NCI-H1048 (cell line): ENCODE results near the gene CCDC148.

ENCODE experiments used
- DNase-seq: peaks from one replicate; lab custom pipeline; 2025; lab: John Stamatoyannopoulos, UW

CCDC148 gene

GRCh38 chr2:158172719-158173118 is 283.8 kb downstream of the CCDC148 start:
- no peak for DNase-seq

GRCh38 chr2:158154596-158154995 is 302.0 kb downstream of the CCDC148 start:
- no peak for DNase-seq

GRCh38 chr2:158153270-158154015 is 303.1 kb downstream of the CCDC148 start:
- no peak for DNase-seq

GRCh38 chr2:158144914-158145625 is 311.5 kb downstream of the CCDC148 start:
- peak; percentile 2 for DNase-seq

GRCh38 chr2:158143703-158144360 is 312.7 kb downstream of the CCDC148 start:
- no peak for DNase-seq

- DNase-seq, result no peak
Observed at GRCh38 chr2:158142568-158143332, 313.8 kb downstream of the CCDC148 start.

- no peak for DNase-seq
Observed at GRCh38 chr2:158142165-158142564, 314.4 kb downstream of the CCDC148 start.

- DNase-seq, result no peak
Observed at GRCh38 chr2:158140201-158140600, 316.4 kb downstream of the CCDC148 start.

- no peak for DNase-seq
Observed at GRCh38 chr2:158138255-158138654, 318.3 kb downstream of the CCDC148 start.

GRCh38 chr2:158135096-158135495 is 321.5 kb downstream of the CCDC148 start:
- DNase-seq, result no peak

- DNase-seq, result no peak
Observed at GRCh38 chr2:158134655-158135054, 321.9 kb downstream of the CCDC148 start.

GRCh38 chr2:158134055-158134454 is 322.5 kb downstream of the CCDC148 start:
- no peak for DNase-seq

GRCh38 chr2:158131919-158132566 is 324.5 kb downstream of the CCDC148 start:
- DNase-seq, result no peak

GRCh38 chr2:158131483-158131912 is 325.1 kb downstream of the CCDC148 start:
- no peak for DNase-seq

- no peak for DNase-seq
Observed at GRCh38 chr2:158130832-158131473, 325.6 kb downstream of the CCDC148 start.

GRCh38 chr2:158129037-158129436 is 327.5 kb downstream of the CCDC148 start:
- no peak for DNase-seq

GRCh38 chr2:158128168-158128973 is 328.2 kb downstream of the CCDC148 start:
- no peak for DNase-seq

- DNase-seq, result no peak
Observed at GRCh38 chr2:158127380-158127804, 329.2 kb downstream of the CCDC148 start.

GRCh38 chr2:158125756-158126498 is 330.6 kb downstream of the CCDC148 start:
- no peak for DNase-seq
